ENCODE measurements around the gene MREG. TPM values are rescaled to one million over a fixed set of nuclear protein-coding genes. Genes with fewer than 3 reads are reported as not detected.

The MREG gene
- total RNA-seq, 1 donor from 2014 or later: 0.22 TPM

- no peak for DNase-seq
- Histone ChIP-seq H3K9me3 (replicated peaks) (no peaks in the 10 kb centered on the region), H3K4me3 (no peak overlapping the region), H3K4me1 (no peaks in the 10 kb centered on the region), H3K27me3 (ENCODE audit: low read depth) (no peaks in the 10 kb centered on the region), H3K36me3 (peaks cover 19% of the 10 kb centered on the region), H3K27ac (replicated peaks) (no peak overlapping the region)
- TF ChIP-seq CTCF (IDR thresholded peaks at IDR 0.05; ENCODE audit: borderline replicate concordance): no peak
- intact Hi-C loops (cut with micrococcal nuclease): no loop called here
Observed at GRCh38 chr2:215942194-215942593, 71.2 kb downstream of the MREG start.

GRCh38 chr2:215941726-215942125 is 71.6 kb downstream of the MREG start:
- no peaks in the 10 kb centered on the region for H3K27me3 ChIP-seq (ENCODE audit: low read depth)
- H3K9me3 ChIP-seq (replicated peaks): no peaks in the 10 kb centered on the region
- H3K4me1 ChIP-seq: no peaks in the 10 kb centered on the region
- peaks cover 19% of the 10 kb centered on the region for H3K36me3 ChIP-seq
- intact Hi-C loops (cut with micrococcal nuclease): no loop called here
- DNase-seq: no peak
- no peak overlapping the region for H3K27ac ChIP-seq (replicated peaks)
- no peak overlapping the region for H3K4me3 ChIP-seq
- TF ChIP-seq CTCF (IDR thresholded peaks at IDR 0.05; ENCODE audit: borderline replicate concordance): no peak

GRCh38 chr2:215940645-215941184 is 72.6 kb downstream of the MREG start:
- Histone ChIP-seq H3K27ac (replicated peaks) (no peak overlapping the region), H3K27me3 (ENCODE audit: low read depth) (no peaks in the 10 kb centered on the region), H3K4me1 (no peaks in the 10 kb centered on the region), H3K36me3 (peaks cover 17% of the 10 kb centered on the region), H3K4me3 (no peak overlapping the region), H3K9me3 (replicated peaks) (no peaks in the 10 kb centered on the region)
- intact Hi-C loops (cut with micrococcal nuclease): no loop called here
- DNase-seq: no peak
- no peak for TF ChIP-seq CTCF (IDR thresholded peaks at IDR 0.05; ENCODE audit: borderline replicate concordance)

- Histone ChIP-seq H3K9me3 (replicated peaks) (no peaks in the 10 kb centered on the region), H3K4me3 (no peak overlapping the region), H3K27ac (replicated peaks) (no peak overlapping the region), H3K27me3 (ENCODE audit: low read depth) (peaks cover 6% of the 10 kb centered on the region), H3K4me1 (no peaks in the 10 kb centered on the region), H3K36me3 (no peaks in the 10 kb centered on the region)
- no peak for DNase-seq
- intact Hi-C loops (cut with micrococcal nuclease): no loop called here
- no peak for TF ChIP-seq CTCF (IDR thresholded peaks at IDR 0.05; ENCODE audit: borderline replicate concordance)
Observed at GRCh38 chr2:215937190-215937589, 76.2 kb downstream of the MREG start.

GRCh38 chr2:215933151-215933550 is 80.2 kb downstream of the MREG start:
- no peak overlapping the region for H3K4me3 ChIP-seq
- peaks cover 15% of the 10 kb centered on the region for H3K27me3 ChIP-seq (ENCODE audit: low read depth)
- no peak for DNase-seq
- TF ChIP-seq CTCF (IDR thresholded peaks at IDR 0.05; ENCODE audit: borderline replicate concordance): no peak
- no peaks in the 10 kb centered on the region for H3K4me1 ChIP-seq
- H3K36me3 ChIP-seq: no peaks in the 10 kb centered on the region
- H3K9me3 ChIP-seq (replicated peaks): no peaks in the 10 kb centered on the region
- H3K27ac ChIP-seq (replicated peaks): no peak overlapping the region
- intact Hi-C loops (cut with micrococcal nuclease): loop anchor here (5.0 kb wide), 1 partner anchor 481 kb away; no protein-coding TSS in a partner anchor

All from left ventricle myocardium inferior (tissue), 1 donor.